Peyer's patch (tissue), 4 donors: ENCODE data around the gene LHB.

Experiments used
- POLR2A ChIP-seq, 2 donors: fragments of 450-650 bp; IDR thresholded peaks; one replicate each; pipeline ENCODE4 v1.5.1; 2017; ENCODE audit warnings: antibody characterized with exemption in 2 of 2, mild to moderate bottlenecking in 2 of 2, moderate library complexity in 2 of 2
- TF ChIP-seq, protein P1 (sequence below), 6 experiments: fragments of 450-650 bp in 4 of 6; fragments of 200-600 bp in 2 of 6; sonication (generic) in 1 of 6; IDR thresholded peaks; one replicate each; pipeline ENCODE4 v1.5.1; 2017 to 2019; ENCODE audit warnings: antibody characterized with exemption in 6 of 6, mild to moderate bottlenecking in 3 of 6, moderate library complexity in 1 of 6

DNA sequence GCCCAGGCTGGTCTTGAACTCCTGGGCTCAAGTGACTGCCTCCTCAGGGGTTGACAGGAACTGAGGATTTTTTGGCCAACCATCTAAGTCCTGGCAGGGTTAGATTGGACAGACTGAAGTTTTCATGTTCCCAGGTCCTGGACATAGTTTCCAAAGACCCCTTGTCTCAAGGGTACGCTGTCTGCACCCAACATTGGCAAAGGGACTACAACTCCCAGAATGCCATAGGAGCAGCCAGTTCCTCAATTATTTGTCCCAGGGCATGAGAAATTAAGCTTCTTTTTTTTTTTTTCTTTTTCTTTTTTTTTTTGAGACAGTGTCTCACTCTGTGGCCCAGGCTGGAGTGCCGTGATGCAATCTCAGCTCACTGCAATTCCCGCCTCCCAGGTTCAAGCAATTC lies 30.7 kb downstream of the LHB start:
- TF ChIP-seq POLR2A (IDR thresholded peaks at IDR 0.05): no peak
- TF ChIP-seq, protein P1, sequence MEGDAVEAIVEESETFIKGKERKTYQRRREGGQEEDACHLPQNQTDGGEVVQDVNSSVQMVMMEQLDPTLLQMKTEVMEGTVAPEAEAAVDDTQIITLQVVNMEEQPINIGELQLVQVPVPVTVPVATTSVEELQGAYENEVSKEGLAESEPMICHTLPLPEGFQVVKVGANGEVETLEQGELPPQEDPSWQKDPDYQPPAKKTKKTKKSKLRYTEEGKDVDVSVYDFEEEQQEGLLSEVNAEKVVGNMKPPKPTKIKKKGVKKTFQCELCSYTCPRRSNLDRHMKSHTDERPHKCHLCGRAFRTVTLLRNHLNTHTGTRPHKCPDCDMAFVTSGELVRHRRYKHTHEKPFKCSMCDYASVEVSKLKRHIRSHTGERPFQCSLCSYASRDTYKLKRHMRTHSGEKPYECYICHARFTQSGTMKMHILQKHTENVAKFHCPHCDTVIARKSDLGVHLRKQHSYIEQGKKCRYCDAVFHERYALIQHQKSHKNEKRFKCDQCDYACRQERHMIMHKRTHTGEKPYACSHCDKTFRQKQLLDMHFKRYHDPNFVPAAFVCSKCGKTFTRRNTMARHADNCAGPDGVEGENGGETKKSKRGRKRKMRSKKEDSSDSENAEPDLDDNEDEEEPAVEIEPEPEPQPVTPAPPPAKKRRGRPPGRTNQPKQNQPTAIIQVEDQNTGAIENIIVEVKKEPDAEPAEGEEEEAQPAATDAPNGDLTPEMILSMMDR (IDR thresholded peaks at IDR 0.05): no peak
